GM21381 (cell line): ENCODE data around the gene ETV6.

Experiments
- ATAC-seq: cut with Tn5 transposase; IDR thresholded peaks from one replicate; pipeline ENCODE4 v1.9.1; 2021; ENCODE audit warnings: mild to moderate bottlenecking, moderate library complexity; ENCODE audit not compliant: unreplicated experiment

ETV6 gene

GRCh38 chr12:11839091-11839641 is 189.7 kb downstream of the ETV6 start:
- no peak for ATAC-seq

GRCh38 chr12:11840366-11840765 is 190.9 kb downstream of the ETV6 start:
- ATAC-seq = no peak

DNA sequence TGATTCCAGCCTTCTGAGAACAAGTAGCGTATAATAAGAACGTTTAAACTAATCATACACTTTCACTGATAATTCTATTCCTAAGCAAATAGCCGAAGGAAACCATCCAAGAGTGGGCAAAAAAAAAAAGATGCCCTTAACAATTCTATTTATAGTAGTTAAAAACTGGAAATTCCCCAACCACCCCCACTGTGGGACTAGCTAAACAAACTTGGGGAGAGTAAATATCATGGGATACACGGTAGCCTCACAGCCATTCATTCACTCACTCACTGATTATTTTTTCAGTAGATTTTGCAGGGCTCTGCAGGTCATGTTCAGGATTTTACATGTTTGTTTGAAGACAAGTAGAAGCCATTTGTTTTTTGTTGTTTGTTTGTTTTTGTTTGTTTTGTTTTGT is 197.0 kb downstream of the ETV6 start:
- ATAC-seq = no peak

DNA sequence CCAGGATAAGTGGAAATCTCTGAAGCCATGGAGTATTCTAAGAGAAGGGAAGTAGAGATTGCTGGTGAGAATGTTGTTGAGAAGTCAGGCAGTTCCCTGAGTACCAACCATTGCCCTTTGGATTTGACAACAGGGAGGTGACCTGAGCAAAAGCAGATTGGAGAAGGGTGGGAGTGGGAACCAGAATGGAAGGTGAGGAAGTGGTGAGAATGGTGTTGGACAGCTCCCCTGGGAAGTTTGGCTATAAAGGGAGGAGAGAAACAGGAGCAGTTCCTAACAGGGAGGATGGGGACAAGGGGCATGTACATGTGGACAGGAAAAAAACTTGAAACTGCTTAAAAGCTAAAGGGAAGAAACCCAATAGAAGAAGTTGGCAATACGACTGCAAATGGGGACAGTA is 198.1 kb downstream of the ETV6 start:
- no peak for ATAC-seq

DNA sequence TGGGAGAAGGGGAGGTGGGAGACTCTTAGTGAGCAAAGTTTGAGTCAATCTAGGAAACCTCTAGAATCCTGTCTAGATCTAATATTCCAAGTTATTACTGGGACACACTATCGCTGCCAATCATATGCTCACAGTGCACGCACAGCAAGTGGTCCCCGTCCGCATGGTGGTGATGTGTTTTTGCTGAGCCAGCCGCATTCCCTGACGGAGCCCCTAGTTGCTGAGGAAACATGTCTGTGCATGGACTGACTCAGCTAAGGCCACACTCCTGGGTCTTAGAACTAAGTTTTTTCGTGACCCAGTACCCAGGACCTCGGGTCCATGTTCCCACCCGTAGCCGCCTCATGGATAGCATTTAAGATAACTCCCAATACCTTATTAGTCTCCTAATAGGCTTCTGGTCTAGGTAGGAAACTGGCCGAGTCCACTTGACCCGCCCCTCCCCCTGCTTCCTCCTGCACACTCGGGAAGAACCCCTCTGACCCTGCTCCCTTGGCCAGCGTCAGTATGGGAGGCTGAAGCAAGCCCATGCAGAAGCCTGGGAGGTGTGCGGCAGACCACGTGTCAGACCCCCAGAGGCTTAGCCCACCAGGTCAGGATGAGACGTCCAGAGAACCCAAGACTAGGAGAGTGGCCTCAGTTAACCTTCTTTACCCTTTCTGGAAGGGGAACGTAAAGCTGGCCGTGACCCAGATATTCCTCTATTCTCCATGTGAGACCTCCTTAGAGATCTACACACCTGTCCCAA is 200.5 kb downstream of the ETV6 start:
- ATAC-seq = no peak

DNA sequence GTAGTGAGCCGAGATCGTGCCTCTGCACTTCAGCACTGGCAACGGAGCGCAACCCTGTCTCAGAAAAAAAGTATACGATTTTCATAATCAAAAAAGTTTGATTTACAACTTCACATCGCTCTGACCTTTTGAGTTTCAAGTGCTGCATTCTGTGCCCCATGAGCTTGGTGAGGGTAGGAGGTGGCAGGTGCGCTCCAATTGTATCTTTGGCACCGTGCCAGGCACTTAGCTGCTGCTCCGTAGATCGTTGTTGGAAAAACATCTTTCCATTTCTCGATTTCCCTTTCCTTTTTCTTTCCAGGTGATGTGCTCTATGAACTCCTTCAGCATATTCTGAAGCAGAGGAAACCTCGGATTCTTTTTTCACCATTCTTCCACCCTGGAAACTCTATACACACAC is 203.7 kb downstream of the ETV6 start:
- no peak for ATAC-seq

DNA sequence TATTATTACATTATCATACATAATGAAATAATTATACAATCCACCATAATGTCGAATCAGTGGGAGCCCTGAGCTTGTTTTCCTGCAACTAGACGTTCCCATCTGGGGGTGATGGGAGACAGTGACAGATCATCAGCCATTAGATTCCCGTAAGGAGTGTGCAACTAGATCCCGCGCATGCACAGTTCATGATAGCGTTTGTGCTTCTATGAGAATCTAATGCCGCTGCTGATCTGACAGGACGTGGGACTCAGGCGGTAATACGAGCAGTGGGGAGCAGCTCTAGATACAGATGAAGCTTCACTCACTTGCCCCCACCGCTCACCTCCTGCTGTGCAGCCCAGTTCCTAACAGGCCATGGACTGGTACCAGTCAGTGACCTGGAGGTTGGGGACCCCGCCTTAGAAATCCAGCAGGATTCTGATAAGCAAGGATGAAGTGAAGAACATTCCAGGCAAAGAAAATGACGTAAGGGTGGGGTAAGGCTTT is 204.6 kb downstream of the ETV6 start:
- no peak for ATAC-seq

GRCh38 chr12:11855983-11856374 is 206.5 kb downstream of the ETV6 start:
- ATAC-seq = peak; percentile 74

- ATAC-seq = no peak
Measured at GRCh38 chr12:11856971-11857370, 207.5 kb downstream of the ETV6 start.

GRCh38 chr12:11859705-11860425 is 210.4 kb downstream of the ETV6 start:
- ATAC-seq = no peak

- no peak for ATAC-seq
Measured at GRCh38 chr12:11861155-11861863, 211.8 kb downstream of the ETV6 start.

GRCh38 chr12:11861864-11862600 is 212.6 kb downstream of the ETV6 start:
- ATAC-seq = no peak

DNA sequence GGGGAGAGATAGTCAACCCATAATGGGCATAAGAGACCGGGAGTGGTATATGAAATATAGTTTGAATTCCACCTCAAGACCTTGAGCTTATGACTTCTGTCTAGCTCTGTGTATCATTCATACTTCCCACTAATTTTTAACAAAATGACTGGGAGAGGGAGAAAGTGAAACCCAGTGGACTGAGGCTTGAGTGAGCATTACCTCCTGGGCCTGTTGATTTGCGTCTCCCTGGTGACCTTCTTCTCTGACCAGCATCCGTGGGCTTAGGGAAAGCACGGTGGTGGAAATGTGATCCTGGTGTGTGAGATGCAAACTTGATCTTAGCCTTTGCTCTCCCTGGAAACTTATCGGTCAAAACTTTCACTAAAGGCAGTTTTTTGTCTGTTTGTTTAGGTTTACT is 213.3 kb downstream of the ETV6 start:
- no peak for ATAC-seq

- ATAC-seq = no peak
Measured at GRCh38 chr12:11863478-11863906, 214.0 kb downstream of the ETV6 start.

GRCh38 chr12:11863988-11864387 is 214.5 kb downstream of the ETV6 start:
- ATAC-seq = no peak

- ATAC-seq = no peak
Measured at GRCh38 chr12:11865824-11866223, 216.3 kb downstream of the ETV6 start.

GRCh38 chr12:11868027-11868426 is 218.6 kb downstream of the ETV6 start:
- ATAC-seq = no peak

DNA sequence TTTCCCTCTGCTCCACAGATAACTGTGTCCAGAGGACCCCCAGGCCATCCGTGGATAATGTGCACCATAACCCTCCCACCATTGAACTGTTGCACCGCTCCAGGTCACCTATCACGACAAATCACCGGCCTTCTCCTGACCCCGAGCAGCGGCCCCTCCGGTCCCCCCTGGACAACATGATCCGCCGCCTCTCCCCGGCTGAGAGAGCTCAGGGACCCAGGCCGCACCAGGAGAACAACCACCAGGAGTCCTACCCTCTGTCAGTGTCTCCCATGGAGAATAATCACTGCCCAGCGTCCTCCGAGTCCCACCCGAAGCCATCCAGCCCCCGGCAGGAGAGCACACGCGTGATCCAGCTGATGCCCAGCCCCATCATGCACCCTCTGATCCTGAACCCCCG is 219.9 kb downstream of the ETV6 start:
- no peak for ATAC-seq

DNA sequence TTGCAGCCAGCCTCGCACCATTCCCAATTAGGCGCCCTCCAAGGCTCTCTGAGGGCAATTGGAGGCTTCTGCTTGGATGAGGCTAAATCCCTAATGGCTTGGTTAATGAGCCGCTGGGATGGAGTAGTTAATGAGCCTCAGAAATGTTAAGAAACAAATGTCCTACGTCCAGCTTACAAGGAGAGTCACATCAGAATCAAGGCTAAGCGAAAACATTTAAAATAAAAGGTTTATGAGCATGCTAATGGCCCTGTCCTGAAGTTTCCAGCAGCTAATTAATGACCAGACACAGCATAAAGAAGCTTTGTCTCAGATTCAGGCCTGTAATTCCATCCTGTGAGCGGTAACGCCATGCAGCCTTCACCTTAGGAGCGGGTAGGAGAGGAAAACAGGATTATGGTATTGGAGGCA is 220.6 kb downstream of the ETV6 start:
- no peak for ATAC-seq

DNA sequence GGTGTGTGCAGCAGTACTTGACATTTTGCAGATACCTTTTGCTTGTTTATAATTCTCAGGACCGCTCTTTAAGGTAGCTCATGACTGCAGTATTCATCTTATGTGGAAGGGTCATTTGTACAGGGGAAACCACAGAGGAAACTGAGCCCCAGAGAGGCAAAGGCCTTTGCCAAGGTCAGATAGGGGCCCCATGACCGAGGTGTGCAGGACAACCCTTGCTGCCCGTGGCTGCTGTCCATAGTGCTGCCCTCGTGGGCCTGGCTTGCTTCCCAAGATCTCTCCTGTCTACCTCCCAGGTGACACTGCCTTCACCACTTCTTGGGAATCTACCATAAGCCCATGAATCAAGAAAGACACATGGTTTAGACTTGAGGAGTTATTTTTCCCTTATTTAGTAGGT is 222.6 kb downstream of the ETV6 start:
- no peak for ATAC-seq
